A549 (cell line): ENCODE results near the gene RAB38.

ENCODE experiments used
- HOXA7 ChIP-seq: fragments of 250-450 bp; sonication (Bioruptor Pico); IDR thresholded peaks from 2 replicates; pipeline ENCODE4 v1.5.0; 2020; ENCODE audit warnings: mild to moderate bottlenecking, moderate library complexity
- JUN ChIP-seq, 2 experiments: fragments of >200 bp; sonication (Bioruptor Twin); formaldehyde crosslinking; IDR thresholded peaks; 2 replicates in 1 of 2; 3 replicates in 1 of 2; pipeline ENCODE4 v1.6.1; 2016 to 2017
- JUNB ChIP-seq: fragments of >200 bp; sonication (Bioruptor Twin); formaldehyde crosslinking; IDR thresholded peaks from 2 replicates; pipeline ENCODE4 v1.6.1; 2016
- MYC ChIP-seq: IDR thresholded peaks from 2 replicates; pipeline ENCODE4 v1.6.1; 2012; ENCODE audit warnings: mild to moderate bottlenecking, inconsistent platforms, low read length, improper control_type of control experiment, borderline replicate concordance
- NFE2L2 ChIP-seq: fragments of 150-350 bp; conservative IDR thresholded peaks from 2 replicates; pipeline ENCODE4 v1.6.1; 2014; ENCODE audit warnings: low read length
- POLR2A ChIP-seq: IDR thresholded peaks from 2 replicates; pipeline ENCODE4 v1.6.1; 2012; ENCODE audit warnings: mild to moderate bottlenecking, low read length
- RFX5 ChIP-seq: fragments of 450-650 bp; IDR thresholded peaks from 2 replicates; pipeline ENCODE4 v1.7.1; 2014; ENCODE audit warnings: antibody characterized with exemption, mild to moderate bottlenecking, moderate library complexity
- SREBF2 ChIP-seq: fragments of 450-650 bp; IDR thresholded peaks from 2 replicates; pipeline ENCODE4 v1.6.1; 2014; ENCODE audit warnings: mild to moderate bottlenecking, moderate library complexity
- TF ChIP-seq, protein P1 (sequence below): fragments of 450-650 bp; IDR thresholded peaks from 2 replicates; pipeline ENCODE4 v1.6.1; 2014; ENCODE audit warnings: antibody characterized with exemption
- TF ChIP-seq, protein P2 (sequence below): IDR thresholded peaks from 2 replicates; pipeline ENCODE4 v1.6.1; 2012
- TF ChIP-seq, protein P3 (sequence below): fragments of >200 bp; sonication (Bioruptor Twin); formaldehyde crosslinking; IDR thresholded peaks from 3 replicates; pipeline ENCODE4 v1.5.1; 2016
- TF ChIP-seq, protein P4 (sequence below): fragments of 200-600 bp; sonication (generic); IDR thresholded peaks from 2 replicates; pipeline ENCODE4 v1.6.1; 2016; ENCODE audit warnings: antibody characterized with exemption, mild to moderate bottlenecking, moderate library complexity
- TF ChIP-seq, protein P5 (sequence below): fragments of 250-450 bp; sonication (Bioruptor Pico); IDR thresholded peaks from 2 replicates; pipeline ENCODE4 v1.5.0; 2021; ENCODE audit warnings: mild to moderate bottlenecking, moderate library complexity, borderline replicate concordance

DNA sequence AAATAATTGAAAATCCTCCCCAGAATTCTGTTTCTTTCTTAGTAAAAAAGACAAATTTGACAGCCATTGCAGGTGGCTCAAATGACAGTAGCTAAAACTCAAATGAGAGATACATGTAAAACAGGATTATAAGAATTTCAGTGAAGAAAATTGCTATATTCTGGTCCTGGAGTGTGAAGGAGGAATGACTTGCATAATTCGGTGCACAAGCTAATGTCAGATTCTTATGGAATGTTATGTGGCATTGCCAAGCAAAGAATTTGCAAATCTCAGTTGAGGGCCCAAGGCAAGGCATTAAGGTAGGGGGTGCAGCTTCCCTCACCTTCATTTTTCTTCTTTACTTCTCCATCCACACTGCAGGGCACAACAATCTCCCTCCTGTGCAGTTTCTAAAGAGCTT lies 35.4 kb downstream of the RAB38 start:
- TF ChIP-seq, protein P1, sequence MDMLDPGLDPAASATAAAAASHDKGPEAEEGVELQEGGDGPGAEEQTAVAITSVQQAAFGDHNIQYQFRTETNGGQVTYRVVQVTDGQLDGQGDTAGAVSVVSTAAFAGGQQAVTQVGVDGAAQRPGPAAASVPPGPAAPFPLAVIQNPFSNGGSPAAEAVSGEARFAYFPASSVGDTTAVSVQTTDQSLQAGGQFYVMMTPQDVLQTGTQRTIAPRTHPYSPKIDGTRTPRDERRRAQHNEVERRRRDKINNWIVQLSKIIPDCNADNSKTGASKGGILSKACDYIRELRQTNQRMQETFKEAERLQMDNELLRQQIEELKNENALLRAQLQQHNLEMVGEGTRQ: no peak
- TF ChIP-seq MYC (no peak), JUN (IDR thresholded peaks at IDR 0.05) (no peak), HOXA7 (CRISPR knock-in tag) (no peak), JUNB (no peak), RFX5 (no peak), NFE2L2 (peak; percentile 73), SREBF2 (no peak), POLR2A (no peak)
- TF ChIP-seq, protein P2, sequence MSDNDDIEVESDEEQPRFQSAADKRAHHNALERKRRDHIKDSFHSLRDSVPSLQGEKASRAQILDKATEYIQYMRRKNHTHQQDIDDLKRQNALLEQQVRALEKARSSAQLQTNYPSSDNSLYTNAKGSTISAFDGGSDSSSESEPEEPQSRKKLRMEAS: no peak
- TF ChIP-seq, protein P3, sequence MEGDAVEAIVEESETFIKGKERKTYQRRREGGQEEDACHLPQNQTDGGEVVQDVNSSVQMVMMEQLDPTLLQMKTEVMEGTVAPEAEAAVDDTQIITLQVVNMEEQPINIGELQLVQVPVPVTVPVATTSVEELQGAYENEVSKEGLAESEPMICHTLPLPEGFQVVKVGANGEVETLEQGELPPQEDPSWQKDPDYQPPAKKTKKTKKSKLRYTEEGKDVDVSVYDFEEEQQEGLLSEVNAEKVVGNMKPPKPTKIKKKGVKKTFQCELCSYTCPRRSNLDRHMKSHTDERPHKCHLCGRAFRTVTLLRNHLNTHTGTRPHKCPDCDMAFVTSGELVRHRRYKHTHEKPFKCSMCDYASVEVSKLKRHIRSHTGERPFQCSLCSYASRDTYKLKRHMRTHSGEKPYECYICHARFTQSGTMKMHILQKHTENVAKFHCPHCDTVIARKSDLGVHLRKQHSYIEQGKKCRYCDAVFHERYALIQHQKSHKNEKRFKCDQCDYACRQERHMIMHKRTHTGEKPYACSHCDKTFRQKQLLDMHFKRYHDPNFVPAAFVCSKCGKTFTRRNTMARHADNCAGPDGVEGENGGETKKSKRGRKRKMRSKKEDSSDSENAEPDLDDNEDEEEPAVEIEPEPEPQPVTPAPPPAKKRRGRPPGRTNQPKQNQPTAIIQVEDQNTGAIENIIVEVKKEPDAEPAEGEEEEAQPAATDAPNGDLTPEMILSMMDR: no peak
- TF ChIP-seq, protein P4, sequence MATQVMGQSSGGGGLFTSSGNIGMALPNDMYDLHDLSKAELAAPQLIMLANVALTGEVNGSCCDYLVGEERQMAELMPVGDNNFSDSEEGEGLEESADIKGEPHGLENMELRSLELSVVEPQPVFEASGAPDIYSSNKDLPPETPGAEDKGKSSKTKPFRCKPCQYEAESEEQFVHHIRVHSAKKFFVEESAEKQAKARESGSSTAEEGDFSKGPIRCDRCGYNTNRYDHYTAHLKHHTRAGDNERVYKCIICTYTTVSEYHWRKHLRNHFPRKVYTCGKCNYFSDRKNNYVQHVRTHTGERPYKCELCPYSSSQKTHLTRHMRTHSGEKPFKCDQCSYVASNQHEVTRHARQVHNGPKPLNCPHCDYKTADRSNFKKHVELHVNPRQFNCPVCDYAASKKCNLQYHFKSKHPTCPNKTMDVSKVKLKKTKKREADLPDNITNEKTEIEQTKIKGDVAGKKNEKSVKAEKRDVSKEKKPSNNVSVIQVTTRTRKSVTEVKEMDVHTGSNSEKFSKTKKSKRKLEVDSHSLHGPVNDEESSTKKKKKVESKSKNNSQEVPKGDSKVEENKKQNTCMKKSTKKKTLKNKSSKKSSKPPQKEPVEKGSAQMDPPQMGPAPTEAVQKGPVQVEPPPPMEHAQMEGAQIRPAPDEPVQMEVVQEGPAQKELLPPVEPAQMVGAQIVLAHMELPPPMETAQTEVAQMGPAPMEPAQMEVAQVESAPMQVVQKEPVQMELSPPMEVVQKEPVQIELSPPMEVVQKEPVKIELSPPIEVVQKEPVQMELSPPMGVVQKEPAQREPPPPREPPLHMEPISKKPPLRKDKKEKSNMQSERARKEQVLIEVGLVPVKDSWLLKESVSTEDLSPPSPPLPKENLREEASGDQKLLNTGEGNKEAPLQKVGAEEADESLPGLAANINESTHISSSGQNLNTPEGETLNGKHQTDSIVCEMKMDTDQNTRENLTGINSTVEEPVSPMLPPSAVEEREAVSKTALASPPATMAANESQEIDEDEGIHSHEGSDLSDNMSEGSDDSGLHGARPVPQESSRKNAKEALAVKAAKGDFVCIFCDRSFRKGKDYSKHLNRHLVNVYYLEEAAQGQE: no peak
- TF ChIP-seq, protein P5, sequence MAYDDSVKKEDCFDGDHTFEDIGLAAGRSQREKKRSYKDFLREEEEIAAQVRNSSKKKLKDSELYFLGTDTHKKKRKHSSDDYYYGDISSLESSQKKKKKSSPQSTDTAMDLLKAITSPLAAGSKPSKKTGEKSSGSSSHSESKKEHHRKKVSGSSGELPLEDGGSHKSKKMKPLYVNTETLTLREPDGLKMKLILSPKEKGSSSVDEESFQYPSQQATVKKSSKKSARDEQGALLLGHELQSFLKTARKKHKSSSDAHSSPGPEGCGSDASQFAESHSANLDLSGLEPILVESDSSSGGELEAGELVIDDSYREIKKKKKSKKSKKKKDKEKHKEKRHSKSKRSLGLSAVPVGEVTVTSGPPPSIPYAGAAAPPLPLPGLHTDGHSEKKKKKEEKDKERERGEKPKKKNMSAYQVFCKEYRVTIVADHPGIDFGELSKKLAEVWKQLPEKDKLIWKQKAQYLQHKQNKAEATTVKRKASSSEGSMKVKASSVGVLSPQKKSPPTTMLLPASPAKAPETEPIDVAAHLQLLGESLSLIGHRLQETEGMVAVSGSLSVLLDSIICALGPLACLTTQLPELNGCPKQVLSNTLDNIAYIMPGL (CRISPR knock-in tag): no peak
